Parathyroid adenoma (tissue), 2 donors: ENCODE data around the gene INPP5D.

Experiments
- H2AFZ ChIP-seq: fragments of 300-600 bp; sonication (generic); one replicate; pipeline ENCODE4 v1.7.0; 2017; ENCODE audit warnings: antibody characterized with exemption, mild to moderate bottlenecking
- H3K27ac ChIP-seq: fragments of 300-600 bp; sonication (generic); one replicate; pipeline ENCODE4 v1.7.0; 2017
- H3K27me3 ChIP-seq: fragments of 300-600 bp; sonication (generic); one replicate; pipeline ENCODE4 v1.7.0; 2017; ENCODE audit warnings: low read length; ENCODE audit not compliant: control insufficient read depth, insufficient read depth
- H3K36me3 ChIP-seq: fragments of 300-600 bp; sonication (generic); one replicate; pipeline ENCODE4 v1.7.0; 2017; ENCODE audit warnings: low read length; ENCODE audit not compliant: control insufficient read depth, insufficient read depth
- H3K4me1 ChIP-seq: fragments of 300-600 bp; sonication (generic); one replicate; pipeline ENCODE4 v1.7.0; 2017; ENCODE audit warnings: control low read depth
- H3K4me2 ChIP-seq: fragments of 300-600 bp; sonication (generic); one replicate; pipeline ENCODE4 v1.7.0; 2017; ENCODE audit warnings: low read length
- H3K4me3 ChIP-seq: fragments of 300-600 bp; sonication (generic); one replicate; pipeline ENCODE4 v1.7.0; 2017; ENCODE audit warnings: low read depth, low read length
- H3K79me2 ChIP-seq: fragments of 300-600 bp; sonication (generic); one replicate; pipeline ENCODE4 v1.7.0; 2017; ENCODE audit warnings: control low read depth
- H3K9ac ChIP-seq: fragments of 300-600 bp; sonication (generic); one replicate; pipeline ENCODE4 v1.7.0; 2017; ENCODE audit warnings: mild to moderate bottlenecking
- H3K9me3 ChIP-seq: fragments of 300-600 bp; sonication (generic); one replicate; pipeline ENCODE4 v1.7.0; 2017; ENCODE audit warnings: low read length; ENCODE audit not compliant: control insufficient read depth
- CTCF ChIP-seq: fragments of 300-600 bp; sonication (generic); IDR thresholded peaks from one replicate; pipeline ENCODE4 v1.7.0; 2017; ENCODE audit warnings: antibody characterized with exemption, mild to moderate bottlenecking
- donor health status: primary hyperparathyroidism.

Gene INPP5D

GRCh38 chr2:233020454-233020853 lies 39.7 kb upstream of the INPP5D start:
- Histone ChIP-seq H3K79me2 (no peaks in the 10 kb centered on the region), H3K27ac (no peak overlapping the region), H3K4me1 (no peaks in the 10 kb centered on the region), H3K36me3 (no peaks in the 10 kb centered on the region), H3K4me3 (no peak overlapping the region), H2AFZ (no peak overlapping the region), H3K9me3 (no peaks in the 10 kb centered on the region), H3K27me3 (no peaks in the 10 kb centered on the region), H3K4me2 (no peak overlapping the region), H3K9ac (no peak overlapping the region)
- TF ChIP-seq CTCF, result no peak

- H3K9me3 ChIP-seq, result no peaks in the 10 kb centered on the region
- H3K36me3 ChIP-seq, result no peaks in the 10 kb centered on the region
- no peak overlapping the region for H3K4me3 ChIP-seq
- no peaks in the 10 kb centered on the region for H3K27me3 ChIP-seq
- no peak overlapping the region for H3K27ac ChIP-seq
- no peak overlapping the region for H3K4me2 ChIP-seq
- H3K9ac ChIP-seq, result no peak overlapping the region
- no peak overlapping the region for H2AFZ ChIP-seq
- no peak for TF ChIP-seq CTCF
- H3K79me2 ChIP-seq, result no peaks in the 10 kb centered on the region
- no peaks in the 10 kb centered on the region for H3K4me1 ChIP-seq
Measured at GRCh38 chr2:233021771-233022170, 38.4 kb upstream of the INPP5D start.

GRCh38 chr2:233022561-233022960 lies 37.6 kb upstream of the INPP5D start:
- no peaks in the 10 kb centered on the region for H3K4me1 ChIP-seq

GRCh38 chr2:233023007-233023760 lies 37.0 kb upstream of the INPP5D start:
- Histone ChIP-seq H3K9me3 (no peaks in the 10 kb centered on the region), H3K27ac (no peak overlapping the region), H3K4me3 (no peak overlapping the region), H3K4me2 (no peak overlapping the region), H2AFZ (no peak overlapping the region), H3K79me2 (no peaks in the 10 kb centered on the region), H3K36me3 (no peaks in the 10 kb centered on the region), H3K4me1 (no peaks in the 10 kb centered on the region), H3K9ac (no peak overlapping the region), H3K27me3 (no peaks in the 10 kb centered on the region)
- TF ChIP-seq CTCF, result no peak

More at GRCh38 chr2:233022561-233022960, 37.6 kb upstream of the INPP5D start:
- H3K36me3 ChIP-seq, result no peaks in the 10 kb centered on the region
- TF ChIP-seq CTCF, result no peak
- H3K27ac ChIP-seq, result no peak overlapping the region
- no peaks in the 10 kb centered on the region for H3K79me2 ChIP-seq
- no peak overlapping the region for H3K4me3 ChIP-seq
- no peak overlapping the region for H3K9ac ChIP-seq
- H3K27me3 ChIP-seq, result no peaks in the 10 kb centered on the region
- H3K4me2 ChIP-seq, result no peak overlapping the region
- H2AFZ ChIP-seq, result no peak overlapping the region
- no peaks in the 10 kb centered on the region for H3K9me3 ChIP-seq
